ENCODE measurements around the gene C16orf54. TPM values are rescaled to one million over a fixed set of nuclear protein-coding genes. Genes with fewer than 3 reads are reported as not detected.
"Not testable (repeated sequence)": the region's sequence is repeated elsewhere in the genome, so short reads cannot be mapped to it uniquely, and the experiment has no call there.

Gene C16orf54, protein sequence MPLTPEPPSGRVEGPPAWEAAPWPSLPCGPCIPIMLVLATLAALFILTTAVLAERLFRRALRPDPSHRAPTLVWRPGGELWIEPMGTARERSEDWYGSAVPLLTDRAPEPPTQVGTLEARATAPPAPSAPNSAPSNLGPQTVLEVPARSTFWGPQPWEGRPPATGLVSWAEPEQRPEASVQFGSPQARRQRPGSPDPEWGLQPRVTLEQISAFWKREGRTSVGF
- 100 to 1,000 TPM; 108 to 110 TPM for total RNA-seq
- polyA plus RNA-seq, result 10 to 100 TPM; 20.7 to 32.7 (median 29.2) TPM
- 8.7 to 598 (median 158) reads per million in 6 experiments for total RNA-seq

DNA sequence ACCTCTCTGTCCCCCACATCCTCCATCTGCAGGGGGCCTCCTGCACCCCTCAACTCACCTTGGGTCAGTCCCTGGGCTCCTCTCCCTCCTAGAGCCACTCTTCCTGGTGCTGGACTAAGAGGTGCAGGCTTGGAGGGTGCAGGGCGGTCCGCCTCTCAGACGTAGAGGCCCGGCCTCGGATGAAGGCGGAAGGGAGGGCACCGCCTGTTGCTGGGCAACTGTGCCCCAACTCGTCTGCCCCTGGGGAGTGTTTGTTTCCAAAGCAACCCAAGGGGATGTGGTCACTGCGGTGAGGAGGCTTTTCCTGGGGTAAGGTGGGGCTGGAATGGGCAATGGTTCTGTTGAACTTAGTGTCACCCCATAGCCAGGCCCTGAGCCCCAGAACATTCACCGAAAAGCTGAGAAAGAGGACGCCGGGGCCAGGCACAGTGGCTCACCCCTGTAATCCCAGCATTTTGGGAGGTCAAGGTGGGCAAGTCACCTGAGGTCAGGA, at the start of gene C16orf54:
C16orf54 (minus strand) TSS at position 138 of the 493 bp plus-strand sequence. CDS start 1,039 bp downstream, outside the sequence.
- peaks cover 34 to 76% (median 67%) of the 10 kb centered on the region in 4 donors for H3K4me1 Mint-ChIP-seq

DNA sequence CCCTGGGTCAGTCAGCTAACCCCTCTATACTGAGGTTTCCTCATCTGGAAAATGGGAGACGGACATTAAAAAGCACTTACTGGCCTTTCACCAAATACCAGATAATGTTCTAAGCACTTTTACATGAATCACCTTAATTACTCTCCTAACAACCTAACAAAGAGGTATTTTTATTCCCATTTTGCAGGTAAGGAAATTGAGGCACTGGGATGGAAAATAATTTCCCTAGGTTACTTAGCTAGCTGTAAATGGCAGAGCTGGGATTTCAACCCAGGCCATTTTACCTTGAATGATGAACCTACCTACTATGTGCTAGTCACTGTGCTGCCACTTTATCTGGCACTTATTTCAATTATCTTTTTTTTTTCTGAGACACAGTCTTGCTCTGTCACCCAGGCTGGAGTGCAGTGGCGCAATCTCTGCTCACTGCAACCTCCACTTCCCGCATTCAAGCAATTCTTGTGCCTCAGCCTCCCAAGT, 48.5 kb upstream of the C16orf54 start:
- H3K4me3 Mint-ChIP-seq, result peak overlapping the region in 1 of 10 donors; percentile 15
- DNase-seq (no peak), ATAC-seq (no peak)
- H3K27ac Mint-ChIP-seq, result peak overlapping the region in 2 of 10 donors; percentile 12 to 37
- no peaks in the 10 kb centered on the region for H3K9me3 Mint-ChIP-seq
- peaks cover 7 to 35% (median 15%) of the 10 kb centered on the region in 3 donors for H3K36me3 Mint-ChIP-seq
- POLR2A ChIA-PET, result interaction anchor here (0.6 to 10.6 kb wide), 2 partner anchors 10 to 224 kb away, joined by 3 to 240 read pairs; partner anchors contain the start of gene MAZ
- H3K4me1 Mint-ChIP-seq, result peaks cover 22 to 49% (median 46%) of the 10 kb centered on the region in 4 donors
- no peaks in the 10 kb centered on the region for H3K27me3 Mint-ChIP-seq

More for the DNA sequence above, at the start of gene C16orf54:
- peak; percentile 71 to 83 for ATAC-seq
- Mint-ChIP-seq H3K9me3 (peaks cover 0 to 3% (median 0%) of the 10 kb centered on the region in 9 donors), H3K36me3 (peaks cover 4 to 47% (median 35%) of the 10 kb centered on the region in 3 donors), H3K4me3 (peak within 1 kb of the TSS; percentile 96 to 100 (median 99)), H3K27me3 (peaks cover 0 to 4% (median 0%) of the 10 kb centered on the region in 5 donors), H3K27ac (peak within 1 kb of the TSS; percentile 82 to 100 (median 100))
- peak; percentile 81 to 100 (median 98) for DNase-seq
- POLR2A ChIA-PET, result interaction anchor here (0.6 to 10.1 kb wide), 19 partner anchors 8 to 665 kb away, joined by 3 to 223 read pairs (median 5); partner anchors contain the start of genes KIF22, MAZ, PAGR1 and YPEL3

DNA sequence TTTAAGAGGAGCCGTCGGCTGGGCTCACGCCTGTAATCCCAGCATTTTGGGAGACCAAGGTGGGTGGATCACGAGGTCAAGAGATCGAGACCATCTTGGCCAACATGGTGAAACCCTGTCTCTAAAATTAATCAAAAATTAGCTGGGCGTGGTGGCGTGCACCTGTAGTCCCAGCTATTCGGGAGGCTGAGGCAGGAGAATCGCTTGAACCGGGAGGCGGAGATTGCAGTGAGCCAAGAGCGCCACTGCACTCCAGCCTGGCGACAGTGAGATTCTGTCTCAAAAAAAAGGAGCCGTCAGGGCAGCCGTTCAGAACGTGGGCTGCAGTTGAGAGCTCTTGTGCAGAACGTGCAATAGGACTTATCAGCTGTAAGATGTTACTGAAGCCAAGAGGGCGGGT, 47.4 kb upstream of the C16orf54 start:
- not testable (repeated sequence) for H3K27me3 Mint-ChIP-seq, ATAC-seq, DNase-seq, H3K9me3 Mint-ChIP-seq
- Mint-ChIP-seq H3K4me1 (peaks cover 22 to 53% (median 48%) of the 10 kb centered on the region in 4 donors), H3K4me3 (peak overlapping the region in 1 of 10 donors; percentile 97), H3K27ac (peak overlapping the region in 3 of 10 donors; percentile 24 to 56 (median 39)), H3K36me3 (peaks cover 5 to 24% (median 8%) of the 10 kb centered on the region in 3 donors)
- POLR2A ChIA-PET, result interaction anchor here (1.5 to 10.6 kb wide), 3 partner anchors 11 to 92 kb away, joined by 3 to 240 read pairs (median 98); partner anchors contain the start of gene MAZ

DNA sequence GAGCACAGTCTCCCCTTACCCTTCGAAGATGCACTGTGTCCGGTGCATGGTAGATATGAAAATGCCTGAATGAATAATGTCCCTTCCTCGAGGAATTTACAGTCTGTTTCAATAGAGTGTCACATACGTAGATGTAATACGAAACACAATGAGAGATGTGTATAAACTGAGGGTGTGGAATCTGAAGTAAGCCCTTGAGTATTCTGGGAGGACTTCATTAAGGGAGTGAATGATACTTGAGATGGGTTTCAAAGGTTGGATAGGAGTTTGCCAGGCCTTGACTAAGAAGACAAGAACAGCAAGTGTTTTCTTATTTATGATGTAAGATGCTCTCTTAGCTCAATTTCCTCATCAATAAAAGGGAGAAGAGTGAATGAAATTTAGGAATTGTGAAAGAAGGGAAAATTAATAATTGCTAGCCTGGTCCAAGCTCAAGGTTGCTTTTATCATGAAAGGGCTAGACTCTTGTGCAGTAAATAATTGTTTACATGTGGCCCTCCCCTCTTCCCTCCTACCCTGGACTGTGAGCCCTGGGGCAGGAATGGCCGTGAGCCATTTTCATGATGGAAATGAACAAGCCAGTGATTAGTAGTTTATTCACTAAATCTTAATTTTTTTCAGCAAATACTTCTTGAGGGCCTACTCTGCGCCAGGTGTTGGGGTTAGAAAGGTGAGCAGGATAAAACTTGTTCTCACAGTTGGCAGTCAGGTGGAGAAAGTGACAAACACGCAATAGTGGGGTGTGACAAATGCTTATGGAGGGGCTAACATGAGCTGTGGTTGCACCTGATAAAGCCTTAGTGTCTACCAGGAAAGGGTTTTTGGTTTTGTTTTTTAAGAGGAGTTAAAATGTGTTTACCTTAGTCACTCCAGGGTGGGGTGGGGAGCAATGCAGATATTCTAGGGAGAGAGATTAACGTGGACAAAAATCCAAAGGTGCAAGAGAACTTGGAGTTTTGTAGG, 46.3 kb upstream of the C16orf54 start:
- ATAC-seq (no peak), DNase-seq (no peak)
- H3K9me3 Mint-ChIP-seq, result no peaks in the 10 kb centered on the region
- peak overlapping the region in 9 of 10 donors; percentile 98 to 99 (median 99) for H3K27ac Mint-ChIP-seq
- no peaks in the 10 kb centered on the region for H3K27me3 Mint-ChIP-seq
- peaks cover 0 to 16% (median 3%) of the 10 kb centered on the region in 3 donors for H3K36me3 Mint-ChIP-seq
- peaks cover 20 to 54% (median 48%) of the 10 kb centered on the region in 4 donors for H3K4me1 Mint-ChIP-seq
- peak overlapping the region; percentile 95 to 99 (median 98) for H3K4me3 Mint-ChIP-seq
- POLR2A ChIA-PET, result interaction anchor here (0.6 to 10.6 kb wide), 9 partner anchors 12 to 91 kb away, joined by 3 to 240 read pairs (median 29); partner anchors contain the start of genes C16orf54, MAZ, PAGR1 and PRRT2

DNA sequence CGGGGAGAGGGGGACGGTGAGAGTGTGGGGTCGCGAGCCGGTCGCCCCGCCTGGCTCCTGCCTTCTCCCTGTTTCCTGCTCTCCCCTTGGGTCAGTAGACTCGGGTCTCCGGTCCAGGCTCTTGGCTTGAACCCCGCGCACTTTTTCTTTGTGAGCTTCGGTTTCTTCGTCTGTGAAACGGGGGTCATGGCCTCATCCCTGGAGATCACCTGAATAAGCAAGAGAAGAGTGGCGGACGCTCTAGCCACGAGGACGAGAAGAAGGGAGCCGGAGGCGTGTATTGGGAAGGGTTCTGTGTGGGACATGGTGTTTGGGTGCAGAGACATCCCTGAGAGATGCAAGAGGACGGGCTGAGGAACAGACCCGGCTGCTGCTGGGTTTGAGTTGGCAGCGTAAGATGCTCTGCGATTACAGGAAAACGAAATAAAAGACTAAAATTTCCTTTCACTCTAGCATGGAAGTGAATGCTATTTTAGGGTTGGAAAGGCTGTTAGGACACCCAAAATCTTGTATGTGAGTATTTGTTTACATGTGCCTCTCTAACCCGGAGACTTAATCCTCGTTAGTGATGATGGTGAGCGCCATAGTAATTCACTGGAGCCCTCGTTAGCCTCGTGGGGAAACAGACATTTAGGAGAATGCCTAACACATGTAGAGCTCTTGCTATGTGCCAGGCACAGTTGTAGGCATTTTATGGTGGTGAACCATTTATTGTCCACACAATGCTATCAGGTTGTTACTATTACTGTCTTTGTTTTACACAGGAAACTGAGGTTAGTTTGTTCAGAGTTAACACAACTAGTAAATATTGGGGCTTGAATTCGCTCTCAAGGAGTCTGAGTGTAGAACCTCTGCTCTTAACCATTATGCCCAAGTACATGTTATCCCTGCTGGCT, 45.4 kb upstream of the C16orf54 start:
- POLR2A ChIA-PET, result interaction anchor here (0.9 to 10.6 kb wide), 30 partner anchors 11 to 395 kb away, joined by 3 to 240 read pairs (median 6); partner anchors contain the start of genes ALDOA, C16orf54, CDIPT and INO80E
- Mint-ChIP-seq H3K9me3 (no peaks in the 10 kb centered on the region), H3K36me3 (peaks cover 0 to 8% (median 3%) of the 10 kb centered on the region in 3 donors), H3K4me1 (peaks cover 20 to 54% (median 48%) of the 10 kb centered on the region in 4 donors), H3K27me3 (no peaks in the 10 kb centered on the region), H3K27ac (peak overlapping the region; percentile 98 to 99 (median 99)), H3K4me3 (peak overlapping the region; percentile 95 to 99 (median 98))
- DNase-seq (no peak), ATAC-seq (peak; percentile 2 to 9)

DNA sequence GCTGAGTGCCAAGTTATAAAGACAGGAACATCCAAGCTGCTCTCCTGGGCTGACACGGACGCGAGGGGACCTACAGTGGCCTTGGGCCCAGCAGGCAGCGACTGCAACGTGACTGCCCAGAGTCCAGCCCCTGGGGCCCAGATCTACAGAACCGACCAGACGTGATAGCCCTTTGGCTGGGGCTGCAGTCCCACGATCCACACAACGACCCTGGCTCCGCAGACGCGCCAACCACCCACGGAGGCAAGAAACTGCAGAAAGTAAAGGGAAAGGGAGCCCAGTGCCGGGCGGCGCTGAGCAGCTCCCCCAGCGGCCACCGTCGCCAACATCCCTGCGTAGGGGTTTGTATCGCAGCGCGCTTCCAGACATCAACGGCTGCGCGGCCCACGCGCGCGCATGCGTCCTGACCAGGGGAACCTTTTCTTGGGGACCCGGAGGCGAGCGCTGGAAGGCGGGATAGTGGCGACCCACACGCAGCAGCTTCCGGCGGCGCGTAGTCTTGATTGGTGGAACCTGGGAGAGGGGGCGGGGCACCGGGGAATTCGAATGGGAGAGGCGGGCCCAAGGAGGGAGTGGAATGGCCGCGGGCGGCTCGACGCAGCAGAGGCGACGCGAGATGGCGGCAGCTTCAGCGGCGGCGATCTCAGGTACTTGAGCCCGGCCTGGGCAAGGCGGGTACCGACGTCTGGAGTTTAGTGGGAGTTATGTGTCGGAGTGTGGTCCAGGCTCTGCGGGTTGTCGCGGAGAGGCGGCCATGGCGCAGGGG, 44.6 kb upstream of the C16orf54 start, which contains the start of gene KIF22:
KIF22 (plus strand) TSS at position 569 of the 766 bp plus-strand sequence; CDS start at position 578, 9 bp downstream.
- Mint-ChIP-seq H3K9me3 (no peaks in the 10 kb centered on the region), H3K36me3 (peaks cover 0 to 4% (median 3%) of the 10 kb centered on the region in 3 donors), H3K4me3 (peak within 1 kb of the TSS; percentile 95 to 99 (median 98)), H3K4me1 (peaks cover 22 to 58% (median 52%) of the 10 kb centered on the region in 4 donors), H3K27me3 (no peaks in the 10 kb centered on the region), H3K27ac (peak within 1 kb of the TSS; percentile 98 to 99 (median 99))
- ATAC-seq (peak; percentile 92 to 94), DNase-seq (peak; percentile 98 to 100 (median 100))
- POLR2A ChIA-PET, result interaction anchor here (0.5 to 10.6 kb wide), 39 partner anchors 10 to 395 kb away, joined by 3 to 240 read pairs (median 5); partner anchors contain the start of genes ALDOA, C16orf54, CDIPT and INO80E

DNA sequence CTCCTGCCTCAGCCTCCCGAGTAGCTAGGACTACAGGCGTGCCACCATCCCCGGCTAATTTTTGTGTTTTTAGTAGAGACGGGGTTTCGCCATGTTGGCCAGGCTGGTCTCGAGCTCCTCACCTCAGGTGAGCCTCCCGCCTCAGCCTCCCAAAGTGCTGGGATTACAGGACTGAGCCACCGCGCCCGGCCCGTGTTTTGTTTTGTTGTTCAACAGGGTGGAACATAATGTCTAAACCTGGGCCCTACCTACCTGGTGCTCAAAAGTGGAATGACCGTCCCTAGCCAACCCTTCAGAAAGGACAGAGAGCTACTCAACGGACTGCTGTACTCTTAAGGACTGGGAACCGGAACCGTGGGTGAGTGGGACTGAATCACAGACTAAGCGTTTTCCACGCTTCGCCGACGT, 44.0 kb upstream of the C16orf54 start:
- H3K27me3 Mint-ChIP-seq, result no peaks in the 10 kb centered on the region
- ATAC-seq (no peak), DNase-seq (no peak)
- POLR2A ChIA-PET, result interaction anchor here (0.5 to 10.6 kb wide), 37 partner anchors 9 to 396 kb away, joined by 3 to 240 read pairs (median 5); partner anchors contain the start of genes ALDOA, C16orf54, CDIPT and INO80E
- H3K4me1 Mint-ChIP-seq, result peaks cover 27 to 59% (median 54%) of the 10 kb centered on the region in 4 donors
- peak overlapping the region; percentile 95 to 99 (median 98) for H3K4me3 Mint-ChIP-seq
- H3K9me3 Mint-ChIP-seq, result no peaks in the 10 kb centered on the region
- peaks cover 0 to 3% (median 2%) of the 10 kb centered on the region in 3 donors for H3K36me3 Mint-ChIP-seq
- H3K27ac Mint-ChIP-seq, result peak overlapping the region; percentile 98 to 99 (median 99)

DNA sequence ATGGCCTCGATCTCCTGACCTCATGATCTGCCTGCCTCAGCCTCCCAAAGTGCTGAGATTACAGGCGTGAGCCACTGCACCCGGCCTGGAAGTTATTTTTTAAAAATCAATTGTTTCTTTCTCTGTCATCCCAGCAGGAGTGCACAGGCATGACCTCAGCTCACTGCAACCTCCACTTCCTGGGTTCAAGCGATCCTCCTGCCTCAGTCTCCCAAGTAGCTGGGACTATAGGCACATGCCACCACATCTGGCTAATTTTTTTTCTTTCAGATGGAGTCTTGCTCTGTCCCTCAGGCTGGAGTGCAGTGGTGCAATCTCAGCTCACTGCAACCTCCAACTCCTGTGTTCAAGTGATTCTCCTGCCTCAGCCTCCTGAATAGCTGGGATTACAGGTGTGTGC, 41.4 kb upstream of the C16orf54 start:
- not testable (repeated sequence) for H3K27me3 Mint-ChIP-seq, DNase-seq, H3K36me3 Mint-ChIP-seq, ATAC-seq, H3K4me3 Mint-ChIP-seq, H3K9me3 Mint-ChIP-seq
- POLR2A ChIA-PET, result interaction anchor here (0.9 to 10.6 kb wide), 7 partner anchors 17 to 51 kb away, joined by 3 to 240 read pairs (median 18); partner anchors contain the start of genes C16orf54, MAZ and MVP
- peaks cover 22 to 48% (median 45%) of the 10 kb centered on the region in 4 donors for H3K4me1 Mint-ChIP-seq
- H3K27ac Mint-ChIP-seq, result peak overlapping the region in 2 of 10 donors; percentile 10 to 59

DNA sequence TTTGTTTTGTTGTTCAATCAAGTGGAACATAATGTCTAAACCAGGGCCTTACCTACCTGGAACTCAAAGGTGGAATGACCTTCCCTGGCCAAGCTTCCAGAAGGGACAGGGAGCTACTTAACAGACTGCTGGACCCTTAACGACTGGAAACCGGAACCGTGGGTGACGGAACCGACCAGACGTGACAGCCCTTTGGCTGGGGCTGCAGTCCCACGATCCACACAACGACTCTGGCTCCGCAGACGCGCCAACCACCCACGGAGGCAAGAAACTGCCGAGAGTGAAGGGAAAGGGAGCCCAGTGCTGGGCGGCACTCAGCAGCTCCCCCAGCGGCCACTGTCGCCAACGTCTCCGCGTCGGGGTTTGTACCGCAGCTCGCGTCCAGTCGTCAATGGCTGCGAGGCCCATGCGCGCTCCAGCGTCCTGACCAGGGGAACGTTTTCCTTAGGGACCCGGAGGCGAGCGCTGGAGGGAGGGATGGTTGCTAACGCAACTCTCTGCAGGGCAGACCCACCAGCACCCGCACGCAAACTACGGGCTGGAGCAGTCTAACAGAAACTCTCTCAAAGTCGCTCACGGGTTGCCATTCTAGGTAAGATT, 39.2 kb upstream of the C16orf54 start:
- Mint-ChIP-seq H3K4me1 (peaks cover 17 to 40% (median 32%) of the 10 kb centered on the region in 4 donors), H3K9me3 (no peaks in the 10 kb centered on the region), H3K4me3 (peak overlapping the region; percentile 58 to 75 (median 72)), H3K27ac (peak overlapping the region; percentile 54 to 92 (median 82)), H3K27me3 (no peaks in the 10 kb centered on the region), H3K36me3 (no peaks in the 10 kb centered on the region)
- POLR2A ChIA-PET, result interaction anchor here (0.7 to 10.2 kb wide), 18 partner anchors 17 to 245 kb away, joined by 3 to 223 read pairs (median 4); partner anchors contain the start of genes C16orf54, MAZ and PAGR1
- ATAC-seq, result peak; percentile 89 to 93
- DNase-seq, result peak; percentile 50 to 82 (median 64)

Measured in naive thymus-derived CD8-positive, alpha-beta T cell (primary cell).